GM12878 (cell line): ENCODE results near the gene TPI1. TPM values are rescaled to one million over a fixed set of nuclear protein-coding genes. Genes with fewer than 3 reads are reported as not detected.

Experiments used
- ATF3 ChIP-seq: IDR thresholded peaks from 2 replicates; pipeline ENCODE4 v1.6.1; 2011; ENCODE audit warnings: low read depth, mild to moderate bottlenecking, low read length, moderate library complexity, borderline replicate concordance; ENCODE audit errors: extremely low read depth
- DPF2 ChIP-seq: fragments of 450-650 bp; IDR thresholded peaks from 2 replicates; pipeline ENCODE4 v1.6.1; 2017; ENCODE audit warnings: mild to moderate bottlenecking
- E4F1 ChIP-seq: fragments of 450-650 bp; IDR thresholded peaks from 2 replicates; pipeline ENCODE4 v1.6.1; 2018; ENCODE audit warnings: borderline replicate concordance, mild to moderate bottlenecking; ENCODE audit not compliant: partially characterized antibody
- ESRRA ChIP-seq: IDR thresholded peaks from 2 replicates; pipeline ENCODE4 v1.6.1; 2012; ENCODE audit warnings: mild to moderate bottlenecking, low read length, improper control_type of control experiment
- FOXK2 ChIP-seq: fragments of 450-650 bp; IDR thresholded peaks from 2 replicates; pipeline ENCODE4 v1.6.1; 2017; ENCODE audit warnings: mild to moderate bottlenecking, moderate library complexity
- FOXM1 ChIP-seq: IDR thresholded peaks from 2 replicates; pipeline ENCODE4 v1.6.1; 2012; ENCODE audit warnings: low read depth, mild to moderate bottlenecking, inconsistent platforms, low read length, moderate library complexity
- HDGF ChIP-seq: fragments of 450-650 bp; IDR thresholded peaks from 2 replicates; pipeline ENCODE4 v1.6.1; 2016; ENCODE audit warnings: antibody characterized with exemption
- IKZF1 ChIP-seq: fragments of 450-650 bp; conservative IDR thresholded peaks from 2 replicates; pipeline ENCODE4 v1.6.1; 2017; ENCODE audit warnings: antibody characterized with exemption, mild to moderate bottlenecking
- IKZF2 ChIP-seq, 2 experiments: fragments of 450-650 bp; IDR thresholded peaks; 2 replicates each; pipeline ENCODE4 v1.6.1; 2017; ENCODE audit warnings: mild to moderate bottlenecking in 2 of 2, moderate library complexity in 2 of 2
- JUNB ChIP-seq: IDR thresholded peaks from 2 replicates; pipeline ENCODE4 v1.6.1; 2016; ENCODE audit warnings: antibody characterized with exemption, mild to moderate bottlenecking
- JUND ChIP-seq: IDR thresholded peaks from 2 replicates; pipeline ENCODE4 v1.6.1; 2012; ENCODE audit warnings: low read depth, mild to moderate bottlenecking, low read length, improper control_type of control experiment, moderate library complexity
- MEF2A ChIP-seq: IDR thresholded peaks from 2 replicates; pipeline ENCODE4 v1.6.1; 2011; ENCODE audit warnings: low read depth, mild to moderate bottlenecking, low read length, moderate library complexity; ENCODE audit not compliant: insufficient read depth
- MTA2 ChIP-seq: fragments of 450-650 bp; IDR thresholded peaks from 2 replicates; pipeline ENCODE4 v1.6.1; 2016; ENCODE audit warnings: low read depth, mild to moderate bottlenecking, moderate library complexity
- PML ChIP-seq: IDR thresholded peaks from 2 replicates; pipeline ENCODE4 v1.6.1; 2012; ENCODE audit warnings: low read length, inconsistent platforms
- POLR2A ChIP-seq: IDR thresholded peaks from 2 replicates; pipeline ENCODE4 v1.6.1; 2011; ENCODE audit warnings: low read depth, mild to moderate bottlenecking, low read length
- RCOR1 ChIP-seq: conservative IDR thresholded peaks from 2 replicates; pipeline ENCODE4 v1.6.1; 2012; ENCODE audit warnings: low read depth, low read length, improper control_type of control experiment
- RELB ChIP-seq: fragments of 450-650 bp; IDR thresholded peaks from 2 replicates; pipeline ENCODE4 v1.6.1; 2017; ENCODE audit warnings: low read depth, mild to moderate bottlenecking, moderate library complexity
- RFX5 ChIP-seq: IDR thresholded peaks from 2 replicates; pipeline ENCODE4 v1.6.1; 2011; ENCODE audit warnings: low read depth, low read length, improper control_type of control experiment
- SIX5 ChIP-seq: IDR thresholded peaks from 2 replicates; pipeline ENCODE4 v1.6.1; 2011; ENCODE audit warnings: mild to moderate bottlenecking, low read depth, low read length, moderate library complexity; ENCODE audit not compliant: severe bottlenecking
- SMAD5 ChIP-seq: IDR thresholded peaks from 2 replicates; pipeline ENCODE4 v1.6.1; 2016; ENCODE audit warnings: antibody characterized with exemption, low read depth
- SREBF2 ChIP-seq: IDR thresholded peaks from 2 replicates; pipeline ENCODE4 v1.6.1; 2012; ENCODE audit warnings: mild to moderate bottlenecking, low read length
- SUPT20H ChIP-seq: IDR thresholded peaks from 2 replicates; pipeline ENCODE4 v1.6.1; 2011; ENCODE audit warnings: low read depth, mild to moderate bottlenecking, low read length, moderate library complexity, borderline replicate concordance; ENCODE audit not compliant: control insufficient read depth
- TCF7 ChIP-seq: IDR thresholded peaks from 2 replicates; pipeline ENCODE4 v1.6.1; 2014; ENCODE audit warnings: antibody characterized with exemption, borderline replicate concordance
- USF1 ChIP-seq: IDR thresholded peaks from 2 replicates; pipeline ENCODE4 v1.6.1; 2011; ENCODE audit warnings: borderline replicate concordance, low read depth, mild to moderate bottlenecking, moderate library complexity, mixed read lengths, low read length; ENCODE audit not compliant: insufficient read depth; ENCODE audit errors: extremely low read length
- polyA plus RNA-seq, 11 experiments: library from polyadenylated mRNA; depleted of rRNA in 4 of 11; unstranded in 6 of 11; stranded (reverse) in 5 of 11; fragments of >200 nt; fragmentation: Nextera tagmentation in 4 of 11; fragmentation: Illumina TruSeq in 1 of 11; extraction: Ambion mirVana in 4 of 11; extraction: Trizol in 1 of 11; gene quantifications; 1 replicate in 1 of 11; 2 replicates in 10 of 11; pipeline versions ENCODE4 v1.2.1 to v1.2.3, GENCODE V29; 2011 to 2016; ENCODE audit warnings: inconsistent platforms in 2 of 11, missing spikeins in 2 of 11, low read depth in 1 of 11
- total RNA-seq, 4 experiments: library from RNA; depleted of rRNA in 3 of 4; stranded (reverse); fragments of >200 nt in 3 of 4; fragmentation: Illumina TruSeq in 1 of 4; extraction: Trizol in 1 of 4; gene quantifications; 2 replicates each; pipeline versions ENCODE4 v1.2.1 to v1.2.3, GENCODE V29; 2013 to 2021

The TPI1 gene
- total and polyA plus RNA-seq, 10 of the 15 experiments (the other 5 are each of a cell fraction or from before 2014, with no cell fraction given): 916 to 7,349 (median 1,677) TPM

- TF ChIP-seq RELB (peak; percentile 67; the same call in 1 of the 2 replicates), ESRRA (no peak), ATF3 (no peak), IKZF2 (IDR thresholded peaks at IDR 0.05) (peak; percentile 61 to 71), POLR2A (peak; percentile 57; the same call in 1 of the 2 replicates), JUNB (no peak), JUND (no peak), SIX5 (no peak), SUPT20H (no peak), SMAD5 (no peak), USF1 (no peak), HDGF (peak; percentile 92), FOXM1 (no peak), E4F1 (peak; percentile 26), PML (no peak), RFX5 (no peak), DPF2 (peak; percentile 25), FOXK2 (no peak), IKZF1 (peak; percentile 66), MEF2A (no peak), SREBF2 (no peak), TCF7 (no peak), RCOR1 (no peak), MTA2 (peak; percentile 22; the same call in 1 of the 2 replicates)
These were observed 38.4 kb upstream of the TPI1 start (continued) for GRCh38 chr12:6828781-6829535.
